Glutamatergic neuron (in vitro differentiated cells): ENCODE measurements around the gene FADS2. TPM values are rescaled to one million over a fixed set of nuclear protein-coding genes. Genes with fewer than 3 reads are reported as not detected.

Experiments used
- DNase-seq: peaks from one replicate; pipeline ENCODE4 v3.0.0; 2022
- H3K27ac Mint-ChIP-seq: one replicate; pipeline ENCODE4 v1.8.0; 2020; ENCODE audit warnings: mild to moderate bottlenecking, mixed read lengths, inconsistent platforms; ENCODE audit not compliant: unreplicated experiment
- H3K27me3 Mint-ChIP-seq: one replicate; pipeline ENCODE4 v1.8.0; 2020; ENCODE audit warnings: mild to moderate bottlenecking, moderate library complexity, mixed read lengths, inconsistent platforms; ENCODE audit not compliant: unreplicated experiment
- H3K36me3 Mint-ChIP-seq: one replicate; pipeline ENCODE4 v1.8.0; 2020; ENCODE audit warnings: mild to moderate bottlenecking, mixed read lengths, inconsistent platforms; ENCODE audit not compliant: unreplicated experiment
- H3K4me1 Mint-ChIP-seq: one replicate; pipeline ENCODE4 v1.8.0; 2020; ENCODE audit warnings: mild to moderate bottlenecking, low read depth, mixed read lengths, inconsistent platforms; ENCODE audit not compliant: unreplicated experiment
- H3K4me3 Mint-ChIP-seq: one replicate; pipeline ENCODE4 v1.8.0; 2020; ENCODE audit warnings: mild to moderate bottlenecking, mixed read lengths, inconsistent platforms; ENCODE audit not compliant: unreplicated experiment
- H3K9me3 Mint-ChIP-seq: one replicate; pipeline ENCODE4 v1.8.0; 2020; ENCODE audit warnings: mild to moderate bottlenecking, moderate library complexity, mixed read lengths, inconsistent platforms; ENCODE audit not compliant: unreplicated experiment
- CTCF ChIP-seq: fragments of 200-600 bp; sonication (generic); IDR thresholded peaks from one replicate; pipeline ENCODE4 v1.5.0; 2021; ENCODE audit not compliant: partially characterized antibody, unreplicated experiment
- total RNA-seq: library from RNA; stranded (reverse); fragmentation: NEBNext Ultra II Directional; extraction: Animal tissue kit (Norgen Biotek cat#: 25700); gene quantifications from one replicate; pipeline ENCODE4 v1.2.1, GENCODE V29; 2021; ENCODE audit not compliant: unreplicated experiment

The FADS2 gene
- total RNA-seq, 1 donor from 2014 or later: 701 TPM

- H3K27ac Mint-ChIP-seq: no peak overlapping the region
- H3K9me3 Mint-ChIP-seq: no peaks in the 10 kb centered on the region
- H3K4me3 Mint-ChIP-seq: no peak overlapping the region
- H3K4me1 Mint-ChIP-seq: no peaks in the 10 kb centered on the region
- DNase-seq: no peak
- H3K36me3 Mint-ChIP-seq: no peaks in the 10 kb centered on the region
- H3K27me3 Mint-ChIP-seq: peaks cover 12% of the 10 kb centered on the region
- TF ChIP-seq CTCF: no peak
Measured at GRCh38 chr11:61911701-61912529, 83.8 kb downstream of the FADS2 start.

DNA sequence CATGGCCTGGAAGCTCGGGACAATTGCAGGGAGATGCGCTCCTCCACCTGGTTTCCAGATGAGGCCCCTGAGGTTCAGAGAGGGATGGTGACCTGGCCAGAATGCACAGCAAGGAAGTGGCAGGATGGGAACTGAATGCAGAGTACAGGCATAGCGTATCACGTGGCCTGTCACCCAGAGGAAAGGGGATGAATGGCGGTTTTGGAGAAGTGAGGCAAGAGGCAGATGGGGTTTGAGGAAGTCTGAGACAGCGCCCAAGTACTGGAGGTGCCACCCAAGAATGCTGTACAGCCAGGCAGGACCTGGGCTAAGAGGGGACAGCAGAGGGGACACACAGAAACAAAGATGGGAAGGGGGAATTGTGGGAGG, 84.4 kb downstream of the FADS2 start:
- Mint-ChIP-seq H3K36me3 (no peaks in the 10 kb centered on the region), H3K27ac (no peak overlapping the region), H3K4me3 (no peak overlapping the region), H3K27me3 (peaks cover 12% of the 10 kb centered on the region), H3K4me1 (no peaks in the 10 kb centered on the region), H3K9me3 (no peaks in the 10 kb centered on the region)
- no peak for DNase-seq
- no peak for TF ChIP-seq CTCF

DNA sequence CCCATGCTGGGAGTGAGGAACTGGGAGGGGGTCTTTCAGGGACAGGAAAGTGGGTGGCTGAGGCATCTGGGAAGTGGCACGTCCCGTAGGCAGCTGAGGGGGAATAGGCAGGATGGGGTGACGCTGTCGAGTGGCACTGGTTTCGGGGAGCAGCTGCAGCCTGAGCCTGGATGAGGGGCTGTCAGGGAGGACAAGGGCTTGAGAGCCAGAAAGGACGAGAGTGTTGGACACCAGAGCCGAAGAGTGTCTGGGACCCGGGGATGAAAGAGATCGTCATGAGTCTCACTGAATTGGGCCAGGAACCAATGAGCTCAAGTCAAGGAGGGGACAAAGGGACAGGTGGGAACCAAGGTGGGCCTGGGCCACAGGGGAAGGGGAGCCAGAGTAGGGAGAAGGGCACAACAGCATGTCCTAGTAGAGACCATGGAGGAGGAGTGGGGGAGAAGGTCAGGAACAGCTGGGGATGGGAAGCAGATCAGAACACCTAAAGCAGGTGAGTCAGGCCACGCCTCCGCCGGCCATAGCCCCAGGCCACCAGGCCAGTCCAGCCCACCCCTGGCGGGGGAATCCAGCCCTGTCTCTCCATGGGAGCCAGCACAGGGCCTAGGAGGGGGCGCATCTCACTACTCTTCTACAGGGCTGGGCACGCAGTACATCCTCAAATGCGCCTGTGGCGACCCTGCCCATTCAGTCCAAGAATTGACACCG, 85.0 kb downstream of the FADS2 start:
- no peak for DNase-seq
- Mint-ChIP-seq H3K4me1 (no peaks in the 10 kb centered on the region), H3K27ac (no peak overlapping the region), H3K36me3 (no peaks in the 10 kb centered on the region), H3K4me3 (no peak overlapping the region), H3K9me3 (peaks cover 4% of the 10 kb centered on the region), H3K27me3 (peaks cover 14% of the 10 kb centered on the region)
- no peak for TF ChIP-seq CTCF

DNA sequence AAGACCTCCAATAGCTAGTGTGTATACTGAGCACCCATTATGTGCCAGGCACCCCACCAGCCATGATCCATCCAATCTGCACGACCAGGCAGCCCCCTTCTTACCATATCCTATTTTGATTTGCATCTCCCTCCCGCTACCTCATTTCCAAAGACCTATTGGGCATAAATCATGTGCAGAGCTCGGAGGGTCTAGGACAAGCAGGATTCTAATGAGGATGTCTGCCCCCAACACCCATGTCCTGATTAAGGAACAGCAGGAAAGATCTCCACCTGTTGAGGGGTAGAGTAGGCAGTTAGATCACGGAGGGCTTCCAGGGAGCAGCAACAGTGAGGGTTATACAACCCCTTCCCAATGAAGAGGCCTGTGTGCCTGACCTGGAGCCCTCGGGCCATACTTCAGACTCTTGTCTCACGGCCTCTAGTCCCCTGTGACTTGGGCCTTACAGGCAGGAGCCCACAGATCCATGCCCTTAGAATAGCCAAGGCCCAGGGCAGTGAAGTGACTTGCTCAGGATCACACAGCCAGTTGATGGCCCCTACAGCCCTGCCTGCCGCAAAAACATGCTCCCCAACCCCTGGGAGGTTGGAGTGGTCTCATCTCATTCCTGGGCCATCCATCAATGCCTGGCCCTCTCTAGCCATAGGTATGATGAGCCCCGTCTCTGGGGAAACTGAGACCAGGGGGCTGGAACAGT, 85.7 kb downstream of the FADS2 start:
- H3K4me1 Mint-ChIP-seq: no peaks in the 10 kb centered on the region
- no peak overlapping the region for H3K27ac Mint-ChIP-seq
- H3K27me3 Mint-ChIP-seq: peaks cover 17% of the 10 kb centered on the region
- no peak for TF ChIP-seq CTCF
- H3K4me3 Mint-ChIP-seq: no peak overlapping the region
- H3K9me3 Mint-ChIP-seq: peaks cover 7% of the 10 kb centered on the region
- no peak for DNase-seq
- H3K36me3 Mint-ChIP-seq: no peaks in the 10 kb centered on the region
